ENCODE measurements around the gene FAM118B.
A peak's percentile ranks its signal among the peaks of the same experiment; 100 is the strongest.

The FAM118B gene

DNA sequence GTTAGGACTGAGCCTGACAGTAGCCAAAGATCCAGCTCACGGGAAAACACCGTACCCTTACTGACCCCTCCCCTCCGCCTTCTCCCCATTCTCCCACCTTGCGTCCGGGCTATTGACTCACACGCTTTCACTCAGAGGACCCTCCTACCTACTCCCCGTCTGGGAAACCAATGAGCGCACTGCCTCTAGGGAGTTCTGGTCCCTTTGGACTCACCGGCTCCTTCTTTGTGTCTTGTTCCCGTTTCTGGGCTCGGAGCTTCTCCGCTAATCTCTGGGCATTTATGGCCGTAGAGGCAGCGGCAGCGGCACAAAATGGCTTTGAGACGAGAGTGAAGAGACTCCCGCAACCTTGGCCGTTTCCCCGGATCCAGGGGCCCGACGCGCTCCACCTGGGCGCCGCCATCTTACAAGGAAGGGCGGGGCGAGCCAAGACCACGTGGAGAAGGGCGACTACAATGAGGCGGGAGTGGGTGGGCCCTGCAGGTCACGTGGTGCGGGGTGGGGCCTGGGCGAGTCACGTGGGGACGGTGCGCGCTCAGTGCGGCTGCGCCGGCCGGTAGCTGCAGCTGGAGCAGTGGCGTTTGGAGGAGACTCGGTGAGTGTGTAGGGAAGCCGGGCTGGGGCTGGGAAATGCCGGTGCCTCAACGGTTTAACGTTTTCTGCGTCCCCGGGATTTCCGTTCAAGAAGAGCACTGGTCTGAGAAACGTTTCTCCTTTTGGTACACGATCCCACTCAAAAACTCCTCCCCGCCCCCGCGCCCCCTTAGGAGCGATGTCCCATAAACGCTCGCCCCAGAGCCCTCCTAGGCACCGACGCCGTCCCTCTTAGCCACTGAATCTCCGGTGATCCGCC is at the start of gene FAM118B, which contains the start of gene RPUSD4:
Gene FAM118B, plus strand, starts transcription at position 547 of the 853 bp plus-strand sequence. CDS start 23,220 bp downstream, outside the sequence.
Gene RPUSD4, minus strand, starts transcription at position 415 of the 853 bp plus-strand sequence. Its CDS starts 12 bp downstream, at position 403.
- peak; percentile 99 for DNase-seq

DNA sequence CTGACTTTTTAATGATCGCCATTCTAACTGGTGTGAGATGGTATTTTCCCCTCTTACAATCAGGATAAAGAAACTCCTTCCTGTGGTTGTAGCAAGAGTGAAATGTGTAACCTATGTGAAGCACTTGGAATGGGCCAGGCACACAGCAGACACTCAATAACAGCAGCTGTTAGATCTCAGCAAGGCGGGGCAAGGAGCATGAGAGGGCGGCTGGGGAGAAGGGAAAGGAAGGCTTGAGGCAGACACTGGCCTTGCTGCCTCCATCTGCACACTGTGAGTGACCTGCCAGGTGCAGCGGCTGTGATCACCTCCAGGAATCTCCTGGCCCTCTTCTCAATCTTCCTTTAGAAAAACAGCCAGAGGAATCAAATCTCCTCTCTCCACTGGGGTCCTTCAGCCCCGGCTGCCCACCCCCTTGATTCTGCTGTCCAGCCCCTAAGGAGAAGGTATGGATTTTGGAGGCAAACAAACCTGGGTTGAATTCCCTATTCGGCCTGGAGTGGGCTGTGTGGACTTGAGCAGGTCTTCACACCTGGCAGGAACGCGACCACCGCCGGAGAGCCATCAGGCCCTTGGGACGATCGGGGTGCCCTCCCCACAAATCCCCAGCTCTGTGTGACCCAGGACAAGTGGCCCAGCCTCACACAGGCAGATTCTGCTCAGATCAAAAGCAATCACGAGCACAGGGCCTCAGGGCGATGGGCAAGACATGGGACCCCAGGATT is 49.1 kb upstream of the FAM118B start:
- DNase-seq: no peak

GRCh38 chr11:126163074-126163700 is 48.4 kb upstream of the FAM118B start:
- no peak for DNase-seq

GRCh38 chr11:126163779-126164178 is 47.8 kb upstream of the FAM118B start:
- DNase-seq: no peak

DNA sequence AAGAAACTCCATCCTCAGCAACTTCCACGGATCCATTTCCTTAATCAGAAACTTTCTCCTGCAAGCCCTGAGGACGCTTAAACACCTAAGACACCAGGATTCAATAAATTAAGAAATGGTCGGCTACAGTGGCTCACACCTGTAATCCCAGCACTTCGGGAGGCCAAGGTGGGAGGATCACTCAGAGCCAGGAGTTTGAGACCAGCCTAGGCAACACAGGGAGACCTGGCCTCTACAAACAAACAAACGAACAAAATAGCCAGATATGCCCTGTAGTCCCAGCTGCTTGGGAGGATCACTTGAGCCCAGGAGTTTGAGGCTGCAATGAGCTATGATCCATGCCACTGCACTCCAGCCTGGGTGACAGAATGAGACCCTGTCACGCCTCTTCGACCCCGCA is 46.8 kb upstream of the FAM118B start:
- no peak for DNase-seq

DNA sequence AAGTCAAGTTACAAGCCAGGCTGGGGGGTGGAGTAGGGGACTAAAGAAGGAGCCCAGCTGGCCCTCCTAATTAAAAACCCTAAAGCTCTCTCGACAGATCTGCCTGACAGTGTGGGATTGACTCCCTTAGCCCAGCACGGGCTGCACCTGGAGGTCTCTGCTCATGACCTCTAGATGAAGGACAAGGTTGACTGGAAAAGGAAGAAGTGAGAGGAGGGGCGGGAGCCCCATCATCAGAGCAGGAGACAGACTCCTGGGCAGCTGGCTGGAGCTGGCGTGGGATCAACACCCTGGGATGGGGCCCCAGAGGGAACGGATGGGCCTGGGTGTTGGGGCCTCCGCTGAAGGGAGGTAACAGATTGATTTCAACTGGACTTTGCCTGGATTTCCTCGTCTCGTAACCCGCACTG is 46.3 kb upstream of the FAM118B start:
- DNase-seq: no peak

DNA sequence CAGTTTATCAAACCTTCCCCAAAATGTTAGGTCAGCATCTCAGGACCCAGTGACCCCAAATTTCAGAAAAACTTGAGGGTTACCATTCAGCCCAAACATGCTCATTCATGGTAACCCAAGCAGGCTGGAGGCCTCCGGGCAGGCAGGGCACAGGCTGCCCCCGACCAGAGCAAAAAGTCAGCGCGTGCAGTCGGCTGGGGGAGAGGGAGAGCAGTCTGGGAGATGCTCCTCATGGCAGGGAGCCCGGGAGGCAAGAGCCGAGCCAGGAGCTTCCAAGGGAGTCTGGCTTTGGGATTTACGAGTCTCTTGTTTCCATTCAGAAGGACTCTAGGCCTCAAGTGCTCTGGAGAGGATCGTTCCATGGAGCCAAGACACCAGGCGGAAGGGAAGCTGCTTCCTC is 45.8 kb upstream of the FAM118B start:
- no peak for DNase-seq

GRCh38 chr11:126166413-126166812 is 45.2 kb upstream of the FAM118B start:
- no peak for DNase-seq

DNA sequence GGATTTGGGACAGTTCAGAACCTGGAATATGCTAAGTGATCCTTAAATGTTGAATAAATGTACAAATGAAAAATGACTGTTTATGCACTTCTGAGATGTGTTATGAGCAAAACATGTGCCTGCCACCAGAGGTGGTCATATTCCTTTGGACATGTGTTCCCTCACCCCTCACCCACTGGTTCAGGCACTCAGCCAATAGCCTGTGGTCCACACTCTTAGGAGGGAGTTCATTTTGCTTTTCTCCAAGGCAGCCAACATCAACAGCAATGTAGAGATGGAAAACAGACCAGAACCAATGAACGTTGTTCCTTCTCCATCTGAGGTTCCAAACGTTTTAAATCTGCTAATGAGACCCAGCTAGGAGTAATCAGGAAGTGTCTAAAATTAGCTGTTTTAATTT is 44.1 kb upstream of the FAM118B start:
- DNase-seq: no peak

DNA sequence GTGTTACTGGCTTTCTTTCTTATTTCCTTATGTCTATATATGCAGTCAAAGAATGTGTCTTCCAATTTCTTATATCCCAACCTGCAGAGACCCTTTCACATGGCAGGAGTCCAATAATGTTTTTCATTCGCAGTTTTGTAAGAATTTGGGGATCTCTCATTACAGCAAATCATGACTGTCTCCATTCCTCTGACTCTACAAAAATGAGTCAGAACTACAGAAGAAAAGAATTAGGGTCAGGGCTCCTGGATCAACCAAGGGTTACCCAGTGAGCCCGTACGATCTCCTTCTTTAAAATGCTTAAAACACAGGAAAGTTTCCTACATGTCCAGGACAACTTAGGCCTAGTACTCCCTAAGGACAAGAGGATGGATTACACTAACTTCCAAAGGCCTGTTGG is 42.3 kb upstream of the FAM118B start:
- no peak for DNase-seq

GRCh38 chr11:126172596-126173038 is 39.0 kb upstream of the FAM118B start:
- DNase-seq: no peak

GRCh38 chr11:126173257-126173656 is 38.3 kb upstream of the FAM118B start:
- no peak for DNase-seq

GRCh38 chr11:126174816-126175215 is 36.8 kb upstream of the FAM118B start:
- DNase-seq: no peak

DNA sequence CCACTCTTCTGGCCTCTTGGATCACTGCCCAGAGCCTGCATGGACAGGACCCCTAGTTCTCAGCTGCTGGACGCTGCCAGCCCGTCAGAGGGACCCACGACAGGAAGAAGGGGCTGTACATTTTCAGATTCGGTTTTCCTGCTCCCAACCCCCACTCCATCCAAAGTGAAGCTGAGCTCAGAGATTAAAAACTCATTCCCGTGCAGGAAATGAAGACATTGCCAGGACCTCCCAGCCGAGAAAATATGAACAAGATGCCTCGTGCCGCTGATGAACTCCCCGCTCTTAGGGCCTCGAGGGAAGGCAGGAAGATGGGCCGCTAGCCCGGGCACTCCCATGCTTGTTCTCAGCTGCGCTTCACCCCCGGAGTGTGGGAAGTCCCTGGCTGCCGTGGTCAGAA is 36.2 kb upstream of the FAM118B start:
- DNase-seq: no peak

DNA sequence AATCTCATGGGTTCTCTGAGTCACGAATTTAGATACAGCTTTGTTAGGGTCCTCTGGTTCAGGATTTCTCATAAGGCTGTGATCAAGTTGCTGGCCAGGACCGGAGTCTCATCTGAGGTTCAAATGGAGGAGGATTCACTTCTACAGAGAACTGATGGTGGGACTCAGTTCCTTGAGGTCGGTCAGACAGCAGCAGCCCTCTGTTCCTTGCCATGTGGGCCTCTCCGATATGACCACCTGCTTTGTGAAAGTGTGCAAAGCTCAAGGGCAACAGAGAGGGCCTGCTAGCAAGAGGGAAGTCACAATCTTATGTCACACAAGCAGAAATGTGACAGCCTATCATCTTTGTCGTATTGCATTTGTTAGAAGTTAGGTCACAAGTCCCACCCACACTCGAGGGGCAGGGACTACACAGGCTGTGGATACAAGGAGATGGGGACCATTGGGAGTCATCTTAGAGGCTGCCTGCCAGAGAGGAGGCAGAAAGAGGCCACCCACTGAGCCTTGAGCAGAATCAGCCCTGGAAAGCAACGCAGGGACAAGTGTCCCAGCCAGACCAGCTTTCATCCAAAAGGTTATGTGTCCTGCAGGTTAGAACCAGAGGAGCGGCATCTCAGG is 34.6 kb upstream of the FAM118B start:
- DNase-seq: no peak

- no peak for DNase-seq
Measured at GRCh38 chr11:126181939-126182730, 29.4 kb upstream of the FAM118B start.

GRCh38 chr11:126182787-126183445 is 28.7 kb upstream of the FAM118B start:
- DNase-seq: no peak

DNA sequence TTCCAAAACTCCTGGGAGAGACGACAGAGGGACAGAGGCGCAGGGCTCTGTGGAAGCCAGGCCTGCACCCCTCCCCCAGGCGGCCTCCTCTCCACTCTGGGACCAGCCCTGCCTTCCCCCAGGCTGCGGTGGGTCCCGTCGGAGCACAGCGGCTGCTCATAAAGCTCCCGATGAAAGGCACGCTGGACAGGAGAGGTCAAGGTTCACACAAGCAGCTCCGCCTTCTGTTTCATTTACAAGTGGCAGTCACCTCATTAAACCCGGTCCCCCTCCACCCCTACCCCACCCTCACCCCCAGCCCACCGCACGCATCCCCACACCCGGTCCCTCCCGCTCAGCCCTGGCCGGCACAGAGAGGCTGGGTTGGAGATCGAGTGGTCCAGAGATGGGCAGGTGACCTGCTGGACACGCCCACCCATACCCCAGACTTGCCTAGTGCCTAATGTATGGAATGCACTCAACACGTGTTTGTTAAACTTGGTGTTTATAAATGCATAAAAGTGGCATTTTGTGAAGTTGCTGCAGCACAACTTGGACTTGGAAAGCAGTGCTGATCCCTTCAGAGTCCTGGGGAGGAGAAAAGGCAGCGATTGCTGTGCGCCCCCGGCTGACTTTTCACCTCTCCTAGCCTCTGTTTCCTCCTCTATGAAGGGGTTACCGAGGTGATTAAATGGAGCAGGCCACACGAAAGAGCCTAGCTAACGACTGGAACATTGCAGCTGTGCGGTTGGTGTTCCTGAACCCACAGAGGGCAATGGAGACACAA is 26.1 kb upstream of the FAM118B start:
- no peak for DNase-seq

- no peak for DNase-seq
Measured at GRCh38 chr11:126186025-126186698, 25.4 kb upstream of the FAM118B start.
